Adrenal gland (tissue), 5 donors: ENCODE results near the gene AKAP13.
"Not testable (repeated sequence)": the region's sequence is repeated elsewhere in the genome, so short reads cannot be mapped to it uniquely, and the experiment has no call there.

ENCODE experiments used
- CTCF ChIP-seq, 6 experiments: fragments of 450-650 bp in 4 of 6; fragments of 200-600 bp in 2 of 6; sonication (generic) in 1 of 6; IDR thresholded peaks; 1 replicate in 5 of 6; 2 replicates in 1 of 6; pipeline versions ENCODE4 v1.5.1 to v1.8.0; 2016 to 2021; ENCODE audit warnings: antibody characterized with exemption in 6 of 6, mild to moderate bottlenecking in 2 of 6, moderate library complexity in 1 of 6
- POLR2A ChIP-seq, 2 donors: fragments of 450-650 bp; IDR thresholded peaks; one replicate each; pipeline ENCODE4 v1.6.1; 2017; ENCODE audit warnings: antibody characterized with exemption in 2 of 2, mild to moderate bottlenecking in 2 of 2, moderate library complexity in 1 of 2
- donor health status: DM: no; HTN: no; CAD: no.

- TF ChIP-seq POLR2A, CTCF (IDR thresholded peaks at IDR 0.05): not testable (repeated sequence)
Measured at GRCh38 chr15:85484923-85485322, 104.5 kb downstream of the AKAP13 start.
